Measurements from ENCODE around the gene GRIK5.

GRIK5 gene

GRCh38 chr19:42095142-42095813, 25.3 kb upstream of the GRIK5 start:
- no peak for DNase-seq (ENCODE audit: low spot score)

- DNase-seq (ENCODE audit: low spot score) = no peak
These were observed 23.9 kb upstream of the GRIK5 start for GRCh38 chr19:42093926-42094325.

GRCh38 chr19:42093505-42093904, 23.5 kb upstream of the GRIK5 start:
- DNase-seq (ENCODE audit: low spot score) = no peak

- no peak for DNase-seq (ENCODE audit: low spot score)
These were observed 22.3 kb upstream of the GRIK5 start for GRCh38 chr19:42092350-42092749.

- DNase-seq (ENCODE audit: low spot score) = no peak
These were observed 21.7 kb upstream of the GRIK5 start for GRCh38 chr19:42091742-42092141.

- DNase-seq (ENCODE audit: low spot score) = no peak
These were observed 21.3 kb upstream of the GRIK5 start for GRCh38 chr19:42091300-42091699.

- DNase-seq (ENCODE audit: low spot score) = no peak
These were observed 20.7 kb upstream of the GRIK5 start for GRCh38 chr19:42090672-42091071.

GRCh38 chr19:42089772-42090171, 19.8 kb upstream of the GRIK5 start:
- DNase-seq (ENCODE audit: low spot score) = no peak

GRCh38 chr19:42089191-42089750, 19.3 kb upstream of the GRIK5 start:
- no peak for DNase-seq (ENCODE audit: low spot score)

- no peak for DNase-seq (ENCODE audit: low spot score)
These were observed 18.6 kb upstream of the GRIK5 start for GRCh38 chr19:42088471-42089190.

GRCh38 chr19:42086770-42087550, 17.0 kb upstream of the GRIK5 start:
- DNase-seq (ENCODE audit: low spot score) = no peak

- no peak for DNase-seq (ENCODE audit: low spot score)
These were observed 16.3 kb upstream of the GRIK5 start for GRCh38 chr19:42086188-42086736.

- no peak for DNase-seq (ENCODE audit: low spot score)
These were observed 13.5 kb upstream of the GRIK5 start for GRCh38 chr19:42083537-42083936.

- DNase-seq (ENCODE audit: low spot score) = no peak
These were observed 11.7 kb upstream of the GRIK5 start for GRCh38 chr19:42081584-42082203.

GRCh38 chr19:42080764-42081375, 10.9 kb upstream of the GRIK5 start:
- no peak for DNase-seq (ENCODE audit: low spot score)

GRCh38 chr19:42079886-42080763, 10.1 kb upstream of the GRIK5 start:
- DNase-seq (ENCODE audit: low spot score) = no peak

GRCh38 chr19:42079276-42079669, 9.3 kb upstream of the GRIK5 start:
- DNase-seq (ENCODE audit: low spot score) = no peak

- DNase-seq (ENCODE audit: low spot score) = no peak
These were observed 8.7 kb upstream of the GRIK5 start for GRCh38 chr19:42078538-42079275.

- no peak for DNase-seq (ENCODE audit: low spot score)
These were observed 8.1 kb upstream of the GRIK5 start for GRCh38 chr19:42078058-42078457.

Data from globus pallidus (tissue), 1 donor.